COLO668 (cell line): ENCODE measurements around the gene PPM1M.
A peak's percentile ranks its signal among the peaks of the same experiment; 100 is the strongest.

Source experiments
- DNase-seq: peaks from one replicate; lab custom pipeline; 2025; ENCODE audit not compliant: unreplicated experiment; lab: John Stamatoyannopoulos, UW

The PPM1M gene, protein sequence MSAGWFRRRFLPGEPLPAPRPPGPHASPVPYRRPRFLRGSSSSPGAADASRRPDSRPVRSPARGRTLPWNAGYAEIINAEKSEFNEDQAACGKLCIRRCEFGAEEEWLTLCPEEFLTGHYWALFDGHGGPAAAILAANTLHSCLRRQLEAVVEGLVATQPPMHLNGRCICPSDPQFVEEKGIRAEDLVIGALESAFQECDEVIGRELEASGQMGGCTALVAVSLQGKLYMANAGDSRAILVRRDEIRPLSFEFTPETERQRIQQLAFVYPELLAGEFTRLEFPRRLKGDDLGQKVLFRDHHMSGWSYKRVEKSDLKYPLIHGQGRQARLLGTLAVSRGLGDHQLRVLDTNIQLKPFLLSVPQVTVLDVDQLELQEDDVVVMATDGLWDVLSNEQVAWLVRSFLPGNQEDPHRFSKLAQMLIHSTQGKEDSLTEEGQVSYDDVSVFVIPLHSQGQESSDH

DNA sequence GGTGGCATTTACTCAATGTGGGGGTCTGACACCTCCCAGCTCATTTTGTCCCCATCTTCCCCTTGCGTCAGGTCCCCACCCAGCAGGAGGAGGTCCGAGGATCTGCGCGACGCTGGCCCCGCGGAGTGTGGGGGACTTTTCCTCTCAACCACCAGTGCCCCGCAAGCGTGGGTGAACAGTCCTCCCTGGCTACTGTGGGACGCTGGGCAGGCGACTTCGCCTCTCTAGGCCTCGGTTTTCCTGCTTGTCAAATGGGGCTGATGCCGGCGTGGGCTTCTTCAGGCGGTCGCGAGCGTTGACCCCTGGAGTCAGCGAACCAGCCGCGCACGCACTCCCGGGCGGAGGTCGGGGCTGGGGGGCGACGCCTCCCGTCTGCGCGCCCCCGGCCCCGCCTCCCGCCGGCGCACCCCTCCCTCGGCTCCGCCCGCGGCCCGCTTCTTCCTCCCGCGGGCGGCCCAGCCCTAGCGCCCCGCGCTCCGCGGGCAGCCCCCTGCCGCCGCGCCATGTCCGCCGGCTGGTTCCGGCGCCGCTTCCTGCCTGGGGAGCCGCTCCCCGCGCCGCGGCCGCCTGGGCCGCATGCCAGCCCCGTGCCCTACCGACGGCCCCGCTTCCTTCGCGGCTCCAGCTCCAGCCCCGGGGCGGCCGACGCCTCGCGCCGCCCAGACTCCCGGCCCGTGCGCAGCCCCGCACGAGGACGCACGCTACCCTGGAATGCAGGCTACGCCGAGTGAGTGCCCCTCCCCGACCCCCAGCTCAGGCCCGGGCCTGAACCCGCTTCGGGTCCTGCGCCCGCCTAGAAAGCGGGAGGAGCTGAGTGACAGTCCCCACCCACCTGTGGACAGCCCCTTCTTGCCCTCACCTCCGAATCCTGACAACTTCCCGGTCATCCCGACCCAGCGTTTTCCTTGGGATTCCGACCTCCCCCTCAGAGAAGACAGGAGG, at the start of gene PPM1M:
Gene PPM1M (plus strand): TSS at position 438 of the 942 bp plus-strand sequence. CDS start 66 bp downstream, at position 504.
- peak; percentile 51 for DNase-seq

- no peak for DNase-seq
Observed at GRCh38 chr3:52195823-52196331, 49.7 kb upstream of the PPM1M start.

DNA sequence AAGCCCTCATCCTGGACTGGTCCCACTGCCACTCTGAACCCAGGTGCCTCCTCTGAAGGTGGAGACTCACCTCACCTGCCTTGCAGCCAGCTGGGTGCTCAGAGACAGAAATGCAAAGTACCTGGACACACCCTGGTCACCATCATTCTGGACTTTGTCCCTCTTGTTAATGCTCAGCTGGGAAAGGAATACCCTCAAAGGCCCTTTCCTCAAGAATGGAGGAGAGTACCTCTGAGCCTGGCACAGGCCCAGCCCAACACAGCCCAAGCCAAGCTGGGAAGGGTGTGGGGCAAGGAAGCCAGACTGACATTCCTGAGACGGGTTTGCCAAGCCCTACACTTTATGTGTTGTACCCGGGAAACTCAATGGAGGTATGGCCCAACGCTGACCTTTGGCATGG, 48.6 kb upstream of the PPM1M start:
- DNase-seq = peak; percentile 38

- no peak for DNase-seq
Observed at GRCh38 chr3:52197499-52197841, 48.1 kb upstream of the PPM1M start.

- peak; percentile 92 for DNase-seq
Observed at GRCh38 chr3:52197842-52198625, 47.5 kb upstream of the PPM1M start, which contains the start of gene ALAS1. Gene ALAS1 (plus strand): TSS chr3:52198160. CDS start chr3:52199242, 1,082 bp downstream.

DNA sequence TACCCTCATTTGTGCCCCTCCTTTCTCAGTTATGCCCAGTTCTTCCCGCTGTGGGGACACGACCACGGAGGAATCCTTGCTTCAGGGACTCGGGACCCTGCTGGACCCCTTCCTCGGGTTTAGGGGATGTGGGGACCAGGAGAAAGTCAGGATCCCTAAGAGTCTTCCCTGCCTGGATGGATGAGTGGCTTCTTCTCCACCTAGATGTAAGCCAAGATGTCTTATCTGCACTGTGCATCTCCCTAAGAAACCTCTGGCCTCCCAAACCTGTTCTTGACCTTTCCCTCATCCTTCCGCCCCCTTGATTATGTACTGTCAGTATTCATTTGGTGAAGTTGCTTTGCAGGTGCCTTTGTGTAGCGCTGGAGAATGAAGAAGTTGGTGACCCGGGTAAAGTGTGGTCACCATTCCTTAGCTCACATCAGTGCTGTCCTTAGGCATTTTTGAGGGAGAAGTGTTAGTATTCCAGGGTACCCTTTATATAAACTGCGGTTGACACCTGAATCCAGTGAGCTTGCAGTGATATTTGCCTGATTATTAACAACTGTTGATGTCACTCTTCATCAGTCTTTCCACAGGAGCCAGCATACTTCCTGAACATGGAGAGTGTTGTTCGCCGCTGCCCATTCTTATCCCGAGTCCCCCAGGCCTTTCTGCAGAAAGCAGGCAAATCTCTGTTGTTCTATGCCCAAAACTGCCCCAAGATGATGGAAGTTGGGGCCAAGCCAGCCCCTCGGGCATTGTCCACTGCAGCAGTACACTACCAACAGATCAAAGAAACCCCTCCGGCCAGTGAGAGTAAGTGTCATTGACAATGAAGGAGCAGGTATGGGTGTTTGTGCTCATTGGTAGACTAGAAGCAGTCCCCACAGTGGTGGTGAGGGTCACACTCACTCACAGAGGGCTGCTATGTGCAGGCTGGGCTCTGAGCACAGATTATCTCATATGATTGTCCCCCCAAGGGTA, 46.6 kb upstream of the PPM1M start:
- DNase-seq = no peak

DNA sequence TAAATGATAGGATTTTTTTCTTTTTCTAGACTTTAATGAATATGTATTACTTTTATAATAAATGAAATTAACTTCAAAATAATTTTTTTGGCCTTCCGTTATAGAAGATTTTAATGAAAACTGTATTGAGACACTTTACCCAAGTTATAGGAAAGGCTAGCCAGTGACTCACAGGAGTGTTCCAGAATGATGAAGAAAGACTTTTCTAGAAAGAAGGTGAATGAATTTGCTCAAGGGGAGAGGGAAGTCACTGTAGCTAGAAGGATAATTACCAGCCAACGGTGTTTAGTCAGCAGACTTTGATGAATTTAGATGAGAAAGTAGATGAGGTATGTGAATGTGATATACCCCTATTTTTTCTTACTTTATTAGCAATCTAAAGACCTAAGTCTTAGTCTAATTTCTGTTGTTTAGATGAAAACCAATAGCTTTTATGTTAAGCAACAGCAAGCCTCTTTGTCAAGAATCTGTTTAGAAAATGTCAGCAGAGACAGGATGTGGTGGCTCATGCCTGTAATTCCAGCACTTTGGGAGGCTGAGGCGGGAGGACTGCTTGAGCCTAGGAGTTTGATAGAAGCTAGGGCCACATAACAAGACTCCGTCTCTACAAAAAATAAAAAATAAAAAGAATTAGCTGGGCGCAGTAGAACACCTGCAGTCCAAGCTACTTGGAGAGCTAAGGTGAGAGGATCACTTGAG, 44.4 kb upstream of the PPM1M start:
- no peak for DNase-seq

DNA sequence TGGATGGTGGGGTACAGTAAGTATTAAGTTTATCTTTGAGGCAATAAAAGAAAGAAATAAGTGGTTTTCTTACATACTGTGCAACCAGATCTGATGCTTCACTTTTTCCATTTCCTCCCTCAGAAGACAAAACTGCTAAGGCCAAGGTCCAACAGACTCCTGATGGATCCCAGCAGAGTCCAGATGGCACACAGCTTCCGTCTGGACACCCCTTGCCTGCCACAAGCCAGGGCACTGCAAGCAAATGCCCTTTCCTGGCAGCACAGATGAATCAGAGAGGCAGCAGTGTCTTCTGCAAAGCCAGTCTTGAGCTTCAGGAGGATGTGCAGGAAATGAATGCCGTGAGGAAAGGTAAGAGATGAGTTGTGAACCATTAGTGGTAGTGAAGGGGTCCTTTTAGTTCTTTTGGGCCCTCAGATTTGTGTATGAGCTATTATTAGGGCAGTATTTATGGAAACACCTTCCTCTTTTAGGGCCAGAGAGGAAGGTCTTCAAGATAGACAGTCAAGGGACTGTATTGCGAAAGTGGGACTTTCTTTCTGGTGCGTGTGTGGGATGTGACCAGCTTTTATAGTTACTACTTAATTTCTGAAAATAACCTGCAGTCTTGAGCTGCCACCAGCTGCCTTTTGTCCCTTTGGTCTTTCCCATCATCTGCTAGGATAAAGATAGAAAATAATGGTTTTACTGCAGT, 43.0 kb upstream of the PPM1M start:
- no peak for DNase-seq

DNA sequence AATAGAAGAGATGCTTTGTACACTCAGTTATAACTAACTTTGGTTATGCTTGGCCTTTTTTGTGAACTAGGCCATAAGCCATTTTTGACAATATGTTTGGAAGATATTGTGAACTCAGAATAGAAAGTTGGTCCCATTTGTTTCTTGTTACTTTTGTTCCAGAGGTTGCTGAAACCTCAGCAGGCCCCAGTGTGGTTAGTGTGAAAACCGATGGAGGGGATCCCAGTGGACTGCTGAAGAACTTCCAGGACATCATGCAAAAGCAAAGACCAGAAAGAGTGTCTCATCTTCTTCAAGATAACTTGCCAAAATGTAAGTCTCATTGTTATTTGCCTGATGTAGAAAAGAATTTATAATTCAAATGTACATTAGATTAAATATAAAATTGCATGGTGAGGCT, 41.9 kb upstream of the PPM1M start:
- no peak for DNase-seq

- DNase-seq = peak; percentile 85
Observed at GRCh38 chr3:52204337-52205073, 41.1 kb upstream of the PPM1M start.

DNA sequence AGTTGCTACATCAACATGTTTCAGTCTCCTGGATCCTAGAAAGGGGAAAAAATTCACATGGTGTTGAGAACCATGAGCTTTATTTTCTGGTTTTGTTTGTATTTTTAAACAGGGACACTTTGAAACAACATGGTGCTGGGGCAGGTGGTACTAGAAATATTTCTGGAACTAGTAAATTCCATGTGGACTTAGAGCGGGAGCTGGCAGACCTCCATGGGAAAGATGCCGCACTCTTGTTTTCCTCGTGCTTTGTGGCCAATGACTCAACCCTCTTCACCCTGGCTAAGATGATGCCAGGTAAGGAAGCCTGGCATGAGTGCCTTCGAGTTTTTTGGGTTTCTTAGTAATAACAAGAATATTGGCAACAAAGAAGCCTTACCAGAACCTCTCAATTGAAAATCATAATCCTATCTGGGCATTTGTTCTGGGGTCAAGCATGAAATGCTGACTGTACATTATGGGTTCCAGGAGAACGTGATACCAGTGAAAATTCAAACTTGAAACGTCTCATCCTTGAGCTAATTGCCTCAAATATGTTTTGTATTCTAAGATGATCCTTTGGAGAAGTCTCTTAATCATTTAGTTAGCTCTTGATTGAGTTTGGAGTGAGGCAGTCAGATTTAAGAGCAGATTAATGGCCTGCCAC, 39.7 kb upstream of the PPM1M start:
- no peak for DNase-seq

DNA sequence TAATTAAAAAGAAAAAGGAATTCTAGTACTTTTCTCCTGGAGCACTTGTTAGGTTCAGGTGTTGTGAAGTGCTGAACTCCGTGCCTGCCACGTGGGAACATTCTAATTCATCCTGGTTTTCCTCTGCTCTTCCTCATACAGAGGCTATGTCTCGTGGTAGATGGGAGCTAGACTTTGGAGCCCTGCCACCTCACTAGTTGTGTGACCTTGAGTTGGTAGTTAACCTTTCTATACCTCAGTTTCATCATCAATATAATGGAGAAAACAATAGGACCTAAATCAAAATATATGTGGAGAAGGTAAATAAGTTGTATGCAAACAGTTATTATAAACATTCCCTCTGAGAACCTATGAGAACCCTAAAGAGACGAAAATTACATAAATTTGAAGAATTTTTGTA, 37.0 kb upstream of the PPM1M start:
- no peak for DNase-seq

GRCh38 chr3:52210037-52210436, 35.5 kb upstream of the PPM1M start:
- DNase-seq = no peak

DNA sequence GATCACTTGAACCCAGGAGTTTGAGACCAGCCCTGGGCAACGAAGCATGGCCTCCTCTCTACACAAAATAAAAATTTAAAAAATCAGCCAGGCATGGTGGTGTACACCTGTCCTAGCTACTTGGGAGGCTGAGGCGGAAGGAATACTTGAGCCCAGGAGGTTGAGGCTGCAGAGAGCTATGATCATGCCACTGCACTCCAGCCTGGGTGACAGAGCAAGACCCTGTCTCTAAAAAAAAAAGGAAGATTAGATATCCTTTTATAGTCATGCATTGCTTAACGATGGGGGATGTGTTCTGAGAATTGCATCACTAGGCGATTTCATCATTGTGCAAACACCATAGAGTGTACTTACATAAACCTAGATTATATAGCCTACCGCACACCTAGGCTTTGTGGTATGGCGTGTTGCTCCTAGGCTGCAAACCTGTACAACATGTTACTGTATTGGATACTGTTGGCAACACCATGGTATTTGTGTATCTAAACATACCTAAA, 35.0 kb upstream of the PPM1M start:
- DNase-seq = no peak

GRCh38 chr3:52211268-52211891, 34.2 kb upstream of the PPM1M start:
- DNase-seq = no peak

DNA sequence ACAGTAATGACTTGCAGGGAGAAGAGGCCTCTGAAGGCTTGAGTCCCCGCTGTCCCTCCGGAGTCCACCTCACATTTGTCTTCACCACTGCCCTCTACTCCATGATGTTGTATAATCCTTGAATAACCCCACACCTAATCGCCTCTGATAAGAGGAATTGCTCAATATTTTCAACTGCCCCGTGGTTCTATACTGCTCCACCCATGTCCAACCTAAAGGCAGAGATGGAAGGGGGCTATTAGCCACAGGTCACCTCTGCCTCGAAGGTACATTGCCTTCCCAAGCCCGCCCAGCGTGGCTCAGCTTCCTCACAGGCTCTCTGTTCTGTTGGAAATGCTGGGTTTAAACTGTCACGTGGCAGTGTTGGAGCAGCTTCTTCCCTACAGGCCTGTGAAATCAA, 32.6 kb upstream of the PPM1M start:
- DNase-seq = no peak

DNA sequence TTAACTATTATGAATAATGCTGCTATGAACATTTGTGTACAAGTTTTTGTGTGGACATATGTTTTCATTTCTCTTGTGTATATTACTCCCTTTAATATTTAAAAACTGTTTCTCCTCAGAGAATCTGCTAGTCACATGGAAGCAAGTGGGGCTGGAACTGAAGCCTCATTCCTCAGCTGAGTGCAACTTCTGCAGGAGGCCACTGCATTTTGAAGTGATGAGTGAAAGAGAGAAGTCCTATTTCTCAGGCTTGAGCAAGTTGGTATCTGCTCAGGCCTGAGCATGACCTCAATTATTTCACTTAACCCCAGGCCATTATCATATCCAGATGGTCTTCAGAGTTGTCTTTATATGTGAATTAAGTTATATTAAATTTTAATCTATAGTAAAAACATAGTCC, 31.7 kb upstream of the PPM1M start:
- DNase-seq = no peak
